WTC11 (cell line): ENCODE measurements around the gene ADGRF4.

Source experiments
- JAZF1 ChIP-seq: fragments of 250-450 bp; sonication (Bioruptor Pico); IDR thresholded peaks from 2 replicates; pipeline ENCODE4 v1.9.0; 2021; ENCODE audit warnings: moderate library complexity, mild to moderate bottlenecking, inconsistent platforms
- SOX15 ChIP-seq: fragments of 250-450 bp; sonication (Bioruptor Pico); IDR thresholded peaks from 2 replicates; pipeline ENCODE4 v1.9.0; 2021; ENCODE audit warnings: mild to moderate bottlenecking
- TF ChIP-seq, protein P1 (sequence below): sonication (generic); formaldehyde crosslinking; IDR thresholded peaks from 2 replicates; pipeline ENCODE4 v1.8.0; 2023; ENCODE audit warnings: mild to moderate bottlenecking, missing genetic modification reagents
- TF ChIP-seq, protein P2 (sequence below): fragments of 200-600 bp; IDR thresholded peaks from 2 replicates; pipeline ENCODE4 v1.8.0; 2022; ENCODE audit warnings: antibody characterized with exemption
- TF ChIP-seq, protein P3 (sequence below): sonication (generic); formaldehyde crosslinking; IDR thresholded peaks from 2 replicates; pipeline ENCODE4 v1.8.0; 2022; ENCODE audit warnings: mild to moderate bottlenecking, missing genetic modification reagents
- TF ChIP-seq, protein P4 (sequence below): sonication (generic); formaldehyde crosslinking; conservative IDR thresholded peaks from 2 replicates; pipeline ENCODE4 v1.8.1; 2022; ENCODE audit warnings: mild to moderate bottlenecking, missing genetic modification reagents
- TF ChIP-seq, protein P5 (sequence below): sonication (generic); formaldehyde crosslinking; IDR thresholded peaks from 2 replicates; pipeline ENCODE4 v1.8.1; 2023; ENCODE audit warnings: mild to moderate bottlenecking, moderate library complexity, missing genetic modification reagents

DNA sequence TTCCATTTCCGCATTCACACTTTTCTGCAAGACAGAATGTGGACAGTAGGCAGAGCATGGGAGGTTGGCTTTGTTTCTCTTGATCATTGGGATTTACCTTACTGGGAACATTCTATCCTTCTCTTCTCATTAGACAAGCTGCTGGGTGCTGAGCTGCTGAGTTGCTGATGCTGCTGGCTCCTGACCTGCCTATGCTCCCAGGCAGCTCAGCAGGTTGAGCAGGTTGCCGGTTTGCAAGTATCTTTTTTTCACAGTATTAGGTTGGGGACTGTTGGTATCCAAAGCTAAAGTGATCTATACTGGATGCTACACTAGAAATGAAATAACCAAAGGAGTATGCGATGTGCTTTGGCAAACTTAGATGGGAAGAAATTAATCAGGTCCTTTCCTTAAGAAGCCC is 23.7 kb upstream of the ADGRF4 start:
- TF ChIP-seq, protein P1, sequence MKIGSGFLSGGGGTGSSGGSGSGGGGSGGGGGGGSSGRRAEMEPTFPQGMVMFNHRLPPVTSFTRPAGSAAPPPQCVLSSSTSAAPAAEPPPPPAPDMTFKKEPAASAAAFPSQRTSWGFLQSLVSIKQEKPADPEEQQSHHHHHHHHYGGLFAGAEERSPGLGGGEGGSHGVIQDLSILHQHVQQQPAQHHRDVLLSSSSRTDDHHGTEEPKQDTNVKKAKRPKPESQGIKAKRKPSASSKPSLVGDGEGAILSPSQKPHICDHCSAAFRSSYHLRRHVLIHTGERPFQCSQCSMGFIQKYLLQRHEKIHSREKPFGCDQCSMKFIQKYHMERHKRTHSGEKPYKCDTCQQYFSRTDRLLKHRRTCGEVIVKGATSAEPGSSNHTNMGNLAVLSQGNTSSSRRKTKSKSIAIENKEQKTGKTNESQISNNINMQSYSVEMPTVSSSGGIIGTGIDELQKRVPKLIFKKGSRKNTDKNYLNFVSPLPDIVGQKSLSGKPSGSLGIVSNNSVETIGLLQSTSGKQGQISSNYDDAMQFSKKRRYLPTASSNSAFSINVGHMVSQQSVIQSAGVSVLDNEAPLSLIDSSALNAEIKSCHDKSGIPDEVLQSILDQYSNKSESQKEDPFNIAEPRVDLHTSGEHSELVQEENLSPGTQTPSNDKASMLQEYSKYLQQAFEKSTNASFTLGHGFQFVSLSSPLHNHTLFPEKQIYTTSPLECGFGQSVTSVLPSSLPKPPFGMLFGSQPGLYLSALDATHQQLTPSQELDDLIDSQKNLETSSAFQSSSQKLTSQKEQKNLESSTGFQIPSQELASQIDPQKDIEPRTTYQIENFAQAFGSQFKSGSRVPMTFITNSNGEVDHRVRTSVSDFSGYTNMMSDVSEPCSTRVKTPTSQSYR (CRISPR knock-in tag) = no peak
- TF ChIP-seq JAZF1 (CRISPR knock-in tag) (no peak), SOX15 (no peak)
- TF ChIP-seq, protein P2, sequence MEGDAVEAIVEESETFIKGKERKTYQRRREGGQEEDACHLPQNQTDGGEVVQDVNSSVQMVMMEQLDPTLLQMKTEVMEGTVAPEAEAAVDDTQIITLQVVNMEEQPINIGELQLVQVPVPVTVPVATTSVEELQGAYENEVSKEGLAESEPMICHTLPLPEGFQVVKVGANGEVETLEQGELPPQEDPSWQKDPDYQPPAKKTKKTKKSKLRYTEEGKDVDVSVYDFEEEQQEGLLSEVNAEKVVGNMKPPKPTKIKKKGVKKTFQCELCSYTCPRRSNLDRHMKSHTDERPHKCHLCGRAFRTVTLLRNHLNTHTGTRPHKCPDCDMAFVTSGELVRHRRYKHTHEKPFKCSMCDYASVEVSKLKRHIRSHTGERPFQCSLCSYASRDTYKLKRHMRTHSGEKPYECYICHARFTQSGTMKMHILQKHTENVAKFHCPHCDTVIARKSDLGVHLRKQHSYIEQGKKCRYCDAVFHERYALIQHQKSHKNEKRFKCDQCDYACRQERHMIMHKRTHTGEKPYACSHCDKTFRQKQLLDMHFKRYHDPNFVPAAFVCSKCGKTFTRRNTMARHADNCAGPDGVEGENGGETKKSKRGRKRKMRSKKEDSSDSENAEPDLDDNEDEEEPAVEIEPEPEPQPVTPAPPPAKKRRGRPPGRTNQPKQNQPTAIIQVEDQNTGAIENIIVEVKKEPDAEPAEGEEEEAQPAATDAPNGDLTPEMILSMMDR = no peak
- TF ChIP-seq, protein P3, sequence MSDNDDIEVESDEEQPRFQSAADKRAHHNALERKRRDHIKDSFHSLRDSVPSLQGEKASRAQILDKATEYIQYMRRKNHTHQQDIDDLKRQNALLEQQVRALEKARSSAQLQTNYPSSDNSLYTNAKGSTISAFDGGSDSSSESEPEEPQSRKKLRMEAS = no peak
- TF ChIP-seq, protein P4, sequence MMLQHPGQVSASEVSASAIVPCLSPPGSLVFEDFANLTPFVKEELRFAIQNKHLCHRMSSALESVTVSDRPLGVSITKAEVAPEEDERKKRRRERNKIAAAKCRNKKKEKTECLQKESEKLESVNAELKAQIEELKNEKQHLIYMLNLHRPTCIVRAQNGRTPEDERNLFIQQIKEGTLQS = no peak
- TF ChIP-seq, protein P5, sequence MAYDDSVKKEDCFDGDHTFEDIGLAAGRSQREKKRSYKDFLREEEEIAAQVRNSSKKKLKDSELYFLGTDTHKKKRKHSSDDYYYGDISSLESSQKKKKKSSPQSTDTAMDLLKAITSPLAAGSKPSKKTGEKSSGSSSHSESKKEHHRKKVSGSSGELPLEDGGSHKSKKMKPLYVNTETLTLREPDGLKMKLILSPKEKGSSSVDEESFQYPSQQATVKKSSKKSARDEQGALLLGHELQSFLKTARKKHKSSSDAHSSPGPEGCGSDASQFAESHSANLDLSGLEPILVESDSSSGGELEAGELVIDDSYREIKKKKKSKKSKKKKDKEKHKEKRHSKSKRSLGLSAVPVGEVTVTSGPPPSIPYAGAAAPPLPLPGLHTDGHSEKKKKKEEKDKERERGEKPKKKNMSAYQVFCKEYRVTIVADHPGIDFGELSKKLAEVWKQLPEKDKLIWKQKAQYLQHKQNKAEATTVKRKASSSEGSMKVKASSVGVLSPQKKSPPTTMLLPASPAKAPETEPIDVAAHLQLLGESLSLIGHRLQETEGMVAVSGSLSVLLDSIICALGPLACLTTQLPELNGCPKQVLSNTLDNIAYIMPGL (CRISPR knock-in tag) = no peak
